CD4-positive, alpha-beta T cell (primary cell): ENCODE data around the gene PCDH9. TPM values are rescaled to one million over a fixed set of nuclear protein-coding genes. Genes with fewer than 3 reads are reported as not detected.
"Not testable (repeated sequence)": the region's sequence is repeated elsewhere in the genome, so short reads cannot be mapped to it uniquely, and the experiment has no call there.

Experiments used
- ATAC-seq: fragments of 200-7000 bp; cut with Tn5 transposase; one replicate; pipeline ENCODE4 v1.10.0; 2022; ENCODE audit warnings: mild to moderate bottlenecking; ENCODE audit not compliant: poor library complexity
- CTCF ChIA-PET: fragments of 350-600 bp; sonication (Branson Sonifier 250); formaldehyde crosslinking; loops from one replicate; lab custom pipeline; 2021; ENCODE audit warnings: antibody characterized with exemption, inconsistent platforms; lab: Charles Lee
- POLR2A ChIA-PET: fragments of 350-600 bp; sonication (Branson Sonifier 250); formaldehyde crosslinking; loops from one replicate; lab custom pipeline; 2021; ENCODE audit warnings: antibody characterized with exemption, inconsistent platforms; lab: Charles Lee
- DNase-seq, 14 experiments: peaks; one replicate each; pipeline ENCODE4 v3.0.0-alpha.2; 2013 to 2020; ENCODE audit warnings: mixed read lengths in 2 of 14
- H3K27ac ChIP-seq, 2 donors: one replicate each; pipeline versions ENCODE4 v1.5.1 to v1.7.0; 2013; ENCODE audit warnings: low read length in 2 of 2, low read depth in 1 of 2, mild to moderate bottlenecking in 1 of 2
- H3K27me3 ChIP-seq, 2 experiments: 1 replicate in 1 of 2; 2 replicates in 1 of 2; pipeline versions ENCODE4 v1.6.1 to v1.7.0; 2013; ENCODE audit warnings: low read length in 2 of 2, control low read depth in 1 of 2, mild to moderate bottlenecking in 1 of 2, moderate library complexity in 1 of 2; ENCODE audit not compliant: insufficient read depth in 2 of 2, control insufficient read depth in 1 of 2
- H3K36me3 ChIP-seq: one replicate; pipeline ENCODE4 v1.6.1; 2013; ENCODE audit warnings: low read length, control low read depth; ENCODE audit not compliant: insufficient read depth
- H3K4me1 ChIP-seq: one replicate; pipeline ENCODE4 v1.6.1; 2013; ENCODE audit warnings: low read length, control low read depth; ENCODE audit not compliant: insufficient read depth
- H3K4me3 ChIP-seq: one replicate; pipeline ENCODE4 v1.5.1; 2013; ENCODE audit warnings: mild to moderate bottlenecking, low read length, moderate library complexity
- H3K9me3 ChIP-seq, 2 experiments: 1 replicate in 1 of 2; 2 replicates in 1 of 2; pipeline versions ENCODE4 v1.6.1 to v1.7.0; 2013; ENCODE audit warnings: low read length in 2 of 2, mild to moderate bottlenecking in 2 of 2, control low read depth in 1 of 2, moderate library complexity in 1 of 2; ENCODE audit not compliant: control insufficient read depth in 1 of 2, insufficient read depth in 1 of 2
- H3K27ac Mint-ChIP-seq: one replicate; pipeline ENCODE4 v1.8.0; 2020; ENCODE audit warnings: mixed read lengths
- H3K27me3 Mint-ChIP-seq: one replicate; pipeline ENCODE4 v1.8.0; 2021; ENCODE audit warnings: mixed read lengths
- H3K36me3 Mint-ChIP-seq: one replicate; pipeline ENCODE4 v1.8.0; 2021; ENCODE audit warnings: low read depth, mixed read lengths
- H3K4me1 Mint-ChIP-seq: one replicate; pipeline ENCODE4 v1.8.0; 2021; ENCODE audit warnings: low read depth, mixed read lengths
- H3K4me3 Mint-ChIP-seq: one replicate; pipeline ENCODE4 v1.8.0; 2020; ENCODE audit warnings: mild to moderate bottlenecking, mixed read lengths
- H3K9me3 Mint-ChIP-seq: one replicate; pipeline ENCODE4 v1.8.0; 2020; ENCODE audit warnings: mixed read lengths
- intact Hi-C, 2 experiments: fragments of 100-400 bp; cut with DNase I in 1 of 2; cut with micrococcal nuclease in 1 of 2; formaldehyde crosslinking; loops; one replicate each; pipeline versions ENCODE4 v1.15.1 to v1.9.0; 2023 to 2025; cut with DNase I, micrococcal nuclease
- total RNA-seq, 174 experiments: library from RNA in 2 of 174; stranded (reverse) in 2 of 174; gene quantifications; one replicate each; pipeline ENCODE4 v1.2.3 and lab custom pipeline; 2021 to 2026
- TF ChIP-seq, protein P1 (sequence below): fragments of 200-600 bp; IDR thresholded peaks from one replicate; pipeline ENCODE4 v1.8.0; 2022; ENCODE audit warnings: antibody characterized with exemption, mild to moderate bottlenecking

Gene PCDH9
- total RNA-seq, 2 experiments from 2014 or later = 0.08 to 0.19 TPM

DNA sequence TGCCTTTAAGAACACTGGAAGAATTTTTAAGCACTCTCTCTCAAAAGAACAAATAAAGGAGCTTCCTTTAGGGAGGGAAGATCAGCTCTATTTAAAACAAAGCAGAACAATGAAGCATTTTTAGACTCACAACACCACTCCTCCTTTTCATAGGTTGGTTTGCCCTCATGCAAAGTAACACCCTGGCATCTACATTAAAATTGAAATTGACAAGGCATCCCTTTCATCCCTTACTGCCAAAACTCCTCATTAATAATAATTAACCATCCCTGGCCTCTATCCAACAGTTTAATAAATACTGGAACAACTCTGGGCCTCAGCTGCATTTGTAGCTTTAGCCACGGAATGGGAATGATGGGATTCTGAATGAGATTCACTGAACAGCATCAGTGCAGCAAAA, 929.1 kb downstream of the PCDH9 start:
- peaks cover 10% of the 10 kb centered on the region for H3K9me3 Mint-ChIP-seq
- H3K27me3 Mint-ChIP-seq = no peaks in the 10 kb centered on the region
- Histone ChIP-seq H3K27ac (no peak overlapping the region), H3K27me3 (no peaks in the 10 kb centered on the region), H3K36me3 (no peaks in the 10 kb centered on the region), H3K4me3 (no peak overlapping the region), H3K9me3 (no peaks in the 10 kb centered on the region), H3K4me1 (no peaks in the 10 kb centered on the region)
- intact Hi-C loops = no loop called here
- ChIA-PET POLR2A (no interaction called here), CTCF (no interaction called here)
- no peak overlapping the region for H3K27ac Mint-ChIP-seq
- H3K4me3 Mint-ChIP-seq = no peak overlapping the region
- no peaks in the 10 kb centered on the region for H3K36me3 Mint-ChIP-seq
- ATAC-seq (no peak), DNase-seq (no peak)
- TF ChIP-seq, protein P1, sequence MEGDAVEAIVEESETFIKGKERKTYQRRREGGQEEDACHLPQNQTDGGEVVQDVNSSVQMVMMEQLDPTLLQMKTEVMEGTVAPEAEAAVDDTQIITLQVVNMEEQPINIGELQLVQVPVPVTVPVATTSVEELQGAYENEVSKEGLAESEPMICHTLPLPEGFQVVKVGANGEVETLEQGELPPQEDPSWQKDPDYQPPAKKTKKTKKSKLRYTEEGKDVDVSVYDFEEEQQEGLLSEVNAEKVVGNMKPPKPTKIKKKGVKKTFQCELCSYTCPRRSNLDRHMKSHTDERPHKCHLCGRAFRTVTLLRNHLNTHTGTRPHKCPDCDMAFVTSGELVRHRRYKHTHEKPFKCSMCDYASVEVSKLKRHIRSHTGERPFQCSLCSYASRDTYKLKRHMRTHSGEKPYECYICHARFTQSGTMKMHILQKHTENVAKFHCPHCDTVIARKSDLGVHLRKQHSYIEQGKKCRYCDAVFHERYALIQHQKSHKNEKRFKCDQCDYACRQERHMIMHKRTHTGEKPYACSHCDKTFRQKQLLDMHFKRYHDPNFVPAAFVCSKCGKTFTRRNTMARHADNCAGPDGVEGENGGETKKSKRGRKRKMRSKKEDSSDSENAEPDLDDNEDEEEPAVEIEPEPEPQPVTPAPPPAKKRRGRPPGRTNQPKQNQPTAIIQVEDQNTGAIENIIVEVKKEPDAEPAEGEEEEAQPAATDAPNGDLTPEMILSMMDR = no peak
- H3K4me1 Mint-ChIP-seq = no peaks in the 10 kb centered on the region

DNA sequence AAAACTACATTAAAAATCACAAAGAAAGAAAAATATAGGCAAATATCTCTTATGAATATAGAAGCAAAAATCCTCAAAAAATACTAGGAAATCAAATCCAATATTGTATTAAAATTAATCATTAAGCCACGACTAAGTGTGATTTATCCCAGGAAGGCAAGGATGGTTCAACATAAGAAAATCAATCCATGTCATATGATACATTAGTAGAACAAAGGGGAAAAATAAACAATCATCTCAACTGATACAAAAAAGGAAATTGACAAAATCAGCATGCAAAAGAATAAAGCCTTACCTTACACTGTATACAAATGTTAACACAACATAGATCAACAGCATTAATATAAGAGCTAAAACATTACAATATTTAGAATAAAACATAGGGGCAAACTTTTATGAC, 933.3 kb downstream of the PCDH9 start:
- no peak for DNase-seq
- no peak overlapping the region for H3K27ac Mint-ChIP-seq
- H3K9me3 ChIP-seq = peaks cover 0 to 7% of the 10 kb centered on the region in 2 experiments
- ChIA-PET POLR2A (no interaction called here), CTCF (no interaction called here)
- H3K27me3 Mint-ChIP-seq = no peaks in the 10 kb centered on the region
- H3K4me1 ChIP-seq = no peaks in the 10 kb centered on the region
- H3K4me3 ChIP-seq = no peak overlapping the region
- ATAC-seq = no peak
- H3K36me3 ChIP-seq = no peaks in the 10 kb centered on the region
- no peak overlapping the region for H3K27ac ChIP-seq
- no peaks in the 10 kb centered on the region for H3K36me3 Mint-ChIP-seq
- no peaks in the 10 kb centered on the region for H3K27me3 ChIP-seq
- no peak overlapping the region for H3K4me3 Mint-ChIP-seq
- peaks cover 15% of the 10 kb centered on the region for H3K9me3 Mint-ChIP-seq
- TF ChIP-seq, protein P1 = no peak
- intact Hi-C loops = no loop called here
- H3K4me1 Mint-ChIP-seq = no peaks in the 10 kb centered on the region

DNA sequence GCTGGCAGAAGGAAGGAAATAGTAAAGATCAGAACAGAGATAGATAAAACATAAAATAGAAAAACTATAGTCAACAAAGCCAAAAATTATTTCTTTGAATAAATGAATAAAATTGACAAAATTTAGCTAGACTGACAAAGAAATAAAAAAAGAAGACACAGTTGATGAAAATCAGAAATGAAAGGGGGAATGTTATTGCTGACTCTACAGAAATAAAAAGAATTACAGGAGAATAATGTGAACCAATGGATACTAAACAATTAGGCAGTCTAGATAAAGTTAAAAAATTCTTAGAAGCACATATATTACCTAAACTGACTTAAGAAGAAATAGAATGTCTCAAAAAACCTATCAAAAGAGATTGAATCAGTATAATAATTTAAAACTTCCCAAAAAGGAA, 933.8 kb downstream of the PCDH9 start:
- no peaks in the 10 kb centered on the region for H3K27me3 Mint-ChIP-seq
- ChIA-PET CTCF (no interaction called here), POLR2A (no interaction called here)
- TF ChIP-seq, protein P1 = no peak
- Histone ChIP-seq H3K36me3 (no peaks in the 10 kb centered on the region), H3K27me3 (no peaks in the 10 kb centered on the region), H3K4me3 (no peak overlapping the region), H3K27ac (no peak overlapping the region), H3K9me3 (peaks cover 0 to 7% of the 10 kb centered on the region in 2 experiments), H3K4me1 (no peaks in the 10 kb centered on the region)
- no peaks in the 10 kb centered on the region for H3K36me3 Mint-ChIP-seq
- H3K4me1 Mint-ChIP-seq = no peaks in the 10 kb centered on the region
- H3K27ac Mint-ChIP-seq = no peak overlapping the region
- DNase-seq = no peak
- intact Hi-C loops = no loop called here
- H3K4me3 Mint-ChIP-seq = no peak overlapping the region
- peaks cover 16% of the 10 kb centered on the region for H3K9me3 Mint-ChIP-seq
- no peak for ATAC-seq

DNA sequence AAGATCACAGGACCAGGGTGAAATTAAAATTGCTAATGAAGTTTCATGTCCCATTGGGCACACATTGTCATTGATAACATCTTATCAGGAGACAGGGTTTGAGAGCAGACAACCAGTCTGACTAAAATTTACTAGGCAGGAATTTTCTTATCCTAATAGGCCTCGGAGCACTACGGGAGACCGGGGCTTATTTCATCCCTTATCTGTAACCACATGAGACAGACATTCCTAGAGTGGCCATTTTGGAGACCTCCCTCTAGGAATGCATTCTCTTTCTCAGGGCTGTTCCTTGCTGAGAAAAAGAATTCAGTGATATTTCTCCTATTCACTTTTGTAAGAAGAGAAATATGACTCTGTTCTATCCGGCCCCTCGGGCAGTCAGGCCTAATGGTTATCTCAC, 943.3 kb downstream of the PCDH9 start:
- ATAC-seq, H3K27ac Mint-ChIP-seq, H3K36me3 ChIP-seq, H3K4me1 Mint-ChIP-seq, CTCF ChIA-PET, DNase-seq, H3K27me3 ChIP-seq, H3K4me1 ChIP-seq, H3K4me3 Mint-ChIP-seq, intact Hi-C loops, H3K27ac ChIP-seq, H3K27me3 Mint-ChIP-seq, H3K4me3 ChIP-seq, H3K36me3 Mint-ChIP-seq, POLR2A ChIA-PET: not testable (repeated sequence)
- H3K9me3 ChIP-seq = peaks cover 9 to 10% of the 10 kb centered on the region in 2 experiments
- peaks cover 27% of the 10 kb centered on the region for H3K9me3 Mint-ChIP-seq
